Measurements from ENCODE around the gene C11orf65. TPM values are rescaled to one million over a fixed set of nuclear protein-coding genes. Genes with fewer than 3 reads are reported as not detected.

Gene C11orf65
- polyA plus RNA-seq (2013, experiment 1 of 2) = 0.55 TPM
- 0.38 TPM for polyA plus RNA-seq (2013, experiment 2 of 2)

GRCh38 chr11:108467091-108467823, at the start of gene C11orf65:
C11orf65 (minus strand) TSS chr11:108467529; CDS start chr11:108461559, 5,970 bp downstream.
- Histone ChIP-seq H2BK120ac (ENCODE audit: low read depth, low read length) (peak within 1 kb of the TSS; percentile 77), H4K8ac (ENCODE audit: low read length) (peak within 1 kb of the TSS; percentile 83), H2BK15ac (ENCODE audit: low read depth, poor library complexity, severe bottlenecking) (no peak within 1 kb of the TSS), H3K9ac (ENCODE audit: low read length) (peak within 1 kb of the TSS; percentile 99), H3K36me3 (ENCODE audit: control insufficient read depth in 1 of 2, insufficient read depth in 2 of 2, low read depth in 1 of 2, low read length in 2 of 2) (no peaks in the 10 kb centered on the region), H3K4ac (ENCODE audit: low read depth in 1 of 2, low read length in 2 of 2) (peak within 1 kb of the TSS; percentile 32 to 92), H2AK5ac (ENCODE audit: low read length, severe bottlenecking) (peak within 1 kb of the TSS; percentile 10), H3K23ac (ENCODE audit: low read length in 2 of 2) (no peak within 1 kb of the TSS), H2AFZ (ENCODE audit: low read depth, low read length) (peak within 1 kb of the TSS; percentile 72), H3K27me3 (ENCODE audit: control insufficient read depth in 1 of 2, insufficient read depth in 1 of 2, low read length in 2 of 2) (no peaks in the 10 kb centered on the region), H3K4me3 (ENCODE audit: insufficient read depth in 1 of 2, low read depth in 1 of 2, low read length in 2 of 2) (peak within 1 kb of the TSS; percentile 65 to 94), H2BK12ac (ENCODE audit: low read length in 2 of 2) (no peak within 1 kb of the TSS), H3K4me1 (ENCODE audit: control insufficient read depth, insufficient read depth, low read depth, low read length) (peaks cover 4% of the 10 kb centered on the region), H3K27ac (ENCODE audit: low read length, poor library complexity, severe bottlenecking) (peak within 1 kb of the TSS; percentile 96), H4K91ac (ENCODE audit: low read length) (peak within 1 kb of the TSS; percentile 43), H3K9me3 (ENCODE audit: control insufficient read depth, low read length) (no peaks in the 10 kb centered on the region), H3K14ac (ENCODE audit: low read length in 2 of 2) (no peak within 1 kb of the TSS), H2BK5ac (ENCODE audit: low read depth, low read length, poor library complexity, severe bottlenecking) (peak within 1 kb of the TSS; percentile 93), H3K18ac (ENCODE audit: low read depth in 1 of 2, low read length in 2 of 2) (peak within 1 kb of the TSS; percentile 77 to 96), H3K4me2 (ENCODE audit: low read length, poor library complexity, severe bottlenecking) (peak within 1 kb of the TSS; percentile 69), H3K79me1 (replicated peaks; ENCODE audit: low read length, poor library complexity, severe bottlenecking) (no peaks in the 10 kb centered on the region)
- under 1% methylated on average over 27 of the region's 35 CpGs for WGBS
- DNase-seq = peak; percentile 98

GRCh38 chr11:108516125-108516524, 48.8 kb upstream of the C11orf65 start:
- Histone ChIP-seq H3K4me1 (ENCODE audit: control insufficient read depth, insufficient read depth, low read depth, low read length) (peaks cover 2% of the 10 kb centered on the region), H2BK12ac (ENCODE audit: low read length in 2 of 2) (no peak overlapping the region), H3K14ac (ENCODE audit: low read length in 2 of 2) (no peak overlapping the region), H3K23ac (ENCODE audit: low read length in 2 of 2) (no peak overlapping the region), H3K4me2 (ENCODE audit: low read length, poor library complexity, severe bottlenecking) (no peak overlapping the region), H4K8ac (ENCODE audit: low read length) (no peak overlapping the region), H3K4ac (ENCODE audit: low read depth in 1 of 2, low read length in 2 of 2) (no peak overlapping the region), H4K91ac (ENCODE audit: low read length) (no peak overlapping the region), H3K9me3 (ENCODE audit: control insufficient read depth, low read length) (peaks cover 3% of the 10 kb centered on the region), H2AFZ (ENCODE audit: low read depth, low read length) (no peak overlapping the region), H3K4me3 (ENCODE audit: insufficient read depth in 1 of 2, low read depth in 1 of 2, low read length in 2 of 2) (no peak overlapping the region), H3K27ac (ENCODE audit: low read length, poor library complexity, severe bottlenecking) (no peak overlapping the region), H2BK120ac (ENCODE audit: low read depth, low read length) (no peak overlapping the region), H2BK15ac (ENCODE audit: low read depth, poor library complexity, severe bottlenecking) (no peak overlapping the region), H3K36me3 (ENCODE audit: control insufficient read depth in 1 of 2, insufficient read depth in 2 of 2, low read depth in 1 of 2, low read length in 2 of 2) (no peaks in the 10 kb centered on the region), H3K9ac (ENCODE audit: low read length) (no peak overlapping the region), H3K27me3 (ENCODE audit: control insufficient read depth in 1 of 2, insufficient read depth in 1 of 2, low read length in 2 of 2) (no peaks in the 10 kb centered on the region), H3K18ac (ENCODE audit: low read depth in 1 of 2, low read length in 2 of 2) (no peak overlapping the region), H2AK5ac (ENCODE audit: low read length, severe bottlenecking) (no peak overlapping the region), H3K79me1 (replicated peaks; ENCODE audit: low read length, poor library complexity, severe bottlenecking) (no peaks in the 10 kb centered on the region), H2BK5ac (ENCODE audit: low read depth, low read length, poor library complexity, severe bottlenecking) (no peak overlapping the region)
- 95% methylated on average over 4 of the region's 4 CpGs for WGBS
- DNase-seq = no peak

GRCh38 chr11:108512708-108513107, 45.4 kb upstream of the C11orf65 start:
- Histone ChIP-seq H3K9me3 (ENCODE audit: control insufficient read depth, low read length) (peaks cover 3% of the 10 kb centered on the region), H4K91ac (ENCODE audit: low read length) (no peak overlapping the region), H4K8ac (ENCODE audit: low read length) (no peak overlapping the region), H2BK5ac (ENCODE audit: low read depth, low read length, poor library complexity, severe bottlenecking) (peak overlapping the region; percentile 24), H2BK12ac (ENCODE audit: low read length in 2 of 2) (no peak overlapping the region), H2BK15ac (ENCODE audit: low read depth, poor library complexity, severe bottlenecking) (no peak overlapping the region), H2BK120ac (ENCODE audit: low read depth, low read length) (no peak overlapping the region), H2AK5ac (ENCODE audit: low read length, severe bottlenecking) (peak overlapping the region; percentile 20), H3K27ac (ENCODE audit: low read length, poor library complexity, severe bottlenecking) (peak overlapping the region; percentile 77), H3K18ac (ENCODE audit: low read depth in 1 of 2, low read length in 2 of 2) (no peak overlapping the region), H3K79me1 (replicated peaks; ENCODE audit: low read length, poor library complexity, severe bottlenecking) (no peaks in the 10 kb centered on the region), H3K27me3 (ENCODE audit: control insufficient read depth in 1 of 2, insufficient read depth in 1 of 2, low read length in 2 of 2) (no peaks in the 10 kb centered on the region), H3K14ac (ENCODE audit: low read length in 2 of 2) (no peak overlapping the region), H2AFZ (ENCODE audit: low read depth, low read length) (no peak overlapping the region), H3K4me1 (ENCODE audit: control insufficient read depth, insufficient read depth, low read depth, low read length) (peaks cover 2% of the 10 kb centered on the region), H3K4me2 (ENCODE audit: low read length, poor library complexity, severe bottlenecking) (no peak overlapping the region), H3K4me3 (ENCODE audit: insufficient read depth in 1 of 2, low read depth in 1 of 2, low read length in 2 of 2) (no peak overlapping the region), H3K36me3 (ENCODE audit: control insufficient read depth in 1 of 2, insufficient read depth in 2 of 2, low read depth in 1 of 2, low read length in 2 of 2) (no peaks in the 10 kb centered on the region), H3K4ac (ENCODE audit: low read depth in 1 of 2, low read length in 2 of 2) (no peak overlapping the region), H3K23ac (ENCODE audit: low read length in 2 of 2) (no peak overlapping the region), H3K9ac (ENCODE audit: low read length) (no peak overlapping the region)
- WGBS = 93% methylated on average over 2 of the region's 2 CpGs
- no peak for DNase-seq

- no peak overlapping the region for H2BK12ac ChIP-seq (ENCODE audit: low read length in 2 of 2)
- no peak overlapping the region for H3K18ac ChIP-seq (ENCODE audit: low read depth in 1 of 2, low read length in 2 of 2)
- peak overlapping the region; percentile 77 for H3K27ac ChIP-seq (ENCODE audit: low read length, poor library complexity, severe bottlenecking)
- peaks cover 2% of the 10 kb centered on the region for H3K4me1 ChIP-seq (ENCODE audit: control insufficient read depth, insufficient read depth, low read depth, low read length)
- H4K91ac ChIP-seq (ENCODE audit: low read length) = no peak overlapping the region
- no peak overlapping the region for H2BK15ac ChIP-seq (ENCODE audit: low read depth, poor library complexity, severe bottlenecking)
- H3K4ac ChIP-seq (ENCODE audit: low read depth in 1 of 2, low read length in 2 of 2) = no peak overlapping the region
- 50% methylated on average over 1 of the region's 2 CpGs for WGBS
- H3K36me3 ChIP-seq (ENCODE audit: control insufficient read depth in 1 of 2, insufficient read depth in 2 of 2, low read depth in 1 of 2, low read length in 2 of 2) = no peaks in the 10 kb centered on the region
- no peaks in the 10 kb centered on the region for H3K79me1 ChIP-seq (replicated peaks; ENCODE audit: low read length, poor library complexity, severe bottlenecking)
- no peak overlapping the region for H2BK5ac ChIP-seq (ENCODE audit: low read depth, low read length, poor library complexity, severe bottlenecking)
- no peak overlapping the region for H2AK5ac ChIP-seq (ENCODE audit: low read length, severe bottlenecking)
- no peak overlapping the region for H2AFZ ChIP-seq (ENCODE audit: low read depth, low read length)
- H2BK120ac ChIP-seq (ENCODE audit: low read depth, low read length) = no peak overlapping the region
- no peak overlapping the region for H4K8ac ChIP-seq (ENCODE audit: low read length)
- H3K23ac ChIP-seq (ENCODE audit: low read length in 2 of 2) = no peak overlapping the region
- no peak overlapping the region for H3K4me2 ChIP-seq (ENCODE audit: low read length, poor library complexity, severe bottlenecking)
- no peak overlapping the region for H3K14ac ChIP-seq (ENCODE audit: low read length in 2 of 2)
- H3K4me3 ChIP-seq (ENCODE audit: insufficient read depth in 1 of 2, low read depth in 1 of 2, low read length in 2 of 2) = no peak overlapping the region
- H3K27me3 ChIP-seq (ENCODE audit: control insufficient read depth in 1 of 2, insufficient read depth in 1 of 2, low read length in 2 of 2) = no peaks in the 10 kb centered on the region
- H3K9me3 ChIP-seq (ENCODE audit: control insufficient read depth, low read length) = peaks cover 3% of the 10 kb centered on the region
- peak; percentile 63 for DNase-seq
- no peak overlapping the region for H3K9ac ChIP-seq (ENCODE audit: low read length)
These were observed 44.6 kb upstream of the C11orf65 start for GRCh38 chr11:108511851-108512474.

All from mesenchymal stem cell (in vitro differentiated cells and primary cell).